BE2C (cell line): Measurements from ENCODE around the gene CCNY.

Experiments
- DNase-seq: peaks from one replicate; pipeline ENCODE4 v3.0.0-alpha.2; 2020
- H3K27me3 ChIP-seq: fragments of 250-450 bp; sonication (Bioruptor Pico); 2 replicates; pipeline ENCODE4 v1.5.1; 2020; ENCODE audit warnings: mild to moderate bottlenecking
- H3K36me3 ChIP-seq: fragments of 250-450 bp; sonication (Bioruptor Pico); 2 replicates; pipeline ENCODE4 v1.5.1; 2020; ENCODE audit warnings: mild to moderate bottlenecking
- H3K4me1 ChIP-seq: fragments of 250-450 bp; sonication (Bioruptor Pico); 2 replicates; pipeline ENCODE4 v1.5.1; 2020
- H3K4me3 ChIP-seq: 2 replicates; pipeline ENCODE4 v1.5.1; 2011; ENCODE audit warnings: low read depth, low read length
- H3K9me3 ChIP-seq: fragments of 250-450 bp; sonication (Bioruptor Pico); 2 replicates; pipeline ENCODE4 v1.5.1; 2020
- TF ChIP-seq, protein P1 (sequence below): IDR thresholded peaks from 2 replicates; pipeline ENCODE4 v1.5.1; 2012; ENCODE audit warnings: mild to moderate bottlenecking, low read depth, low read length

Gene CCNY

DNA sequence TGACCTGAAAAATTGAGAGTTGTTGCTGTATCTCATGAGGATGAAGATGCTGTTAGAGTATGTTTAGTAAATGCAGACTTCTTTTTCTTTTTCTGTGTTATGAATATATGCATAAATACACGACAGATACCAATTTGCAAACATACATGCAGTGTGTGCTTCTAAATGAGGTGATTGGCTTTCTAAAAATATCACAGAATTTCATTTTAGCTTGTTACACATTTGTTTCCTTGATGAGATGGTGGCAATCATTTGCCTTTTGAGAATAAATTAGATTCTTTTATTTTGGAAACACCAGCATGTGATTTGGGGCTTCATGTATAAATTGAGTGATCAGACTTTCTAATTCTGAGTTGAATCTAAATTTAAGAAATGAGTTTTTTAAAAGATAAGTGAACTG, 29.7 kb downstream of the CCNY start:
- TF ChIP-seq, protein P1, sequence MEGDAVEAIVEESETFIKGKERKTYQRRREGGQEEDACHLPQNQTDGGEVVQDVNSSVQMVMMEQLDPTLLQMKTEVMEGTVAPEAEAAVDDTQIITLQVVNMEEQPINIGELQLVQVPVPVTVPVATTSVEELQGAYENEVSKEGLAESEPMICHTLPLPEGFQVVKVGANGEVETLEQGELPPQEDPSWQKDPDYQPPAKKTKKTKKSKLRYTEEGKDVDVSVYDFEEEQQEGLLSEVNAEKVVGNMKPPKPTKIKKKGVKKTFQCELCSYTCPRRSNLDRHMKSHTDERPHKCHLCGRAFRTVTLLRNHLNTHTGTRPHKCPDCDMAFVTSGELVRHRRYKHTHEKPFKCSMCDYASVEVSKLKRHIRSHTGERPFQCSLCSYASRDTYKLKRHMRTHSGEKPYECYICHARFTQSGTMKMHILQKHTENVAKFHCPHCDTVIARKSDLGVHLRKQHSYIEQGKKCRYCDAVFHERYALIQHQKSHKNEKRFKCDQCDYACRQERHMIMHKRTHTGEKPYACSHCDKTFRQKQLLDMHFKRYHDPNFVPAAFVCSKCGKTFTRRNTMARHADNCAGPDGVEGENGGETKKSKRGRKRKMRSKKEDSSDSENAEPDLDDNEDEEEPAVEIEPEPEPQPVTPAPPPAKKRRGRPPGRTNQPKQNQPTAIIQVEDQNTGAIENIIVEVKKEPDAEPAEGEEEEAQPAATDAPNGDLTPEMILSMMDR, result no peak
- H3K36me3 ChIP-seq, result no peaks in the 10 kb centered on the region
- no peak overlapping the region for H3K4me3 ChIP-seq
- H3K4me1 ChIP-seq, result no peaks in the 10 kb centered on the region; the same call in 1 of the 2 replicates
- no peaks in the 10 kb centered on the region for H3K9me3 ChIP-seq
- no peaks in the 10 kb centered on the region for H3K27me3 ChIP-seq
- no peak for DNase-seq

DNA sequence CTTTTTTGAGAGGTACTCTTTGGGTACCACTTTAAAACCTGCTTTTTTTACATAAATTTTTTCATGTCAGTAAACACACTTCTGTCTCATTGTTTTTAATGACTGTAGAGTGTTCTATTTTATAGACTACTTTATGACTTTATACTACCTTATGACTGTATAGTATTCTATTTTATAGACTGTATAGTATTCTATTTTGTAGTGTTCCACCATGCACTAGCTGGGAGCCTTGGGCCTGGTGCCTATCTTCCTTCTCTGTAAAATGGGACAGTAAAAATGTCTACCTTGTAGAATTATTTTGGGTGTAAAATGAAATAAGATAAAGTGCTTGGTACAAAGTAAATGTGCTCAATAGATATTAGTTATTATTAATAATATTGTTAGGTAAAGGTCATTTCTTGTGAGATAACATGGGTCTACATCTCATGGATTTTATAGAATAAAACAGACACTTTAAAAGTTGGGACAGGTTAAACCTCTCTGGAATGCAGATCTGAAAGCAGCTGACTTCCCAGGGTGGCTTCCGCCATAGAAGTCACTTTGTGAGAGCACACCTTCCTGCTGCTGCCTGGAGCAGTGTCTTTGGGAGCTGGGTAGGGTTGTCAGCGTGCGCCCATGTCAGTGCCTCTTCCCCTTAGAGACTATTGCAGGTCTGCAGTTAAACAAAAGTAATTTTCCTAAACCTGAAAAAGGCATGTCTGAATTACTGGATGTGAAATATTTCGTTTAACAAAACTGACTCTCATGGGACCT, 31.0 kb downstream of the CCNY start:
- H3K9me3 ChIP-seq, result no peaks in the 10 kb centered on the region
- TF ChIP-seq, protein P1, result no peak
- no peaks in the 10 kb centered on the region; the same call in 1 of the 2 replicates for H3K4me1 ChIP-seq
- no peak overlapping the region for H3K4me3 ChIP-seq
- no peak for DNase-seq
- H3K36me3 ChIP-seq, result no peaks in the 10 kb centered on the region
- H3K27me3 ChIP-seq, result no peaks in the 10 kb centered on the region

DNA sequence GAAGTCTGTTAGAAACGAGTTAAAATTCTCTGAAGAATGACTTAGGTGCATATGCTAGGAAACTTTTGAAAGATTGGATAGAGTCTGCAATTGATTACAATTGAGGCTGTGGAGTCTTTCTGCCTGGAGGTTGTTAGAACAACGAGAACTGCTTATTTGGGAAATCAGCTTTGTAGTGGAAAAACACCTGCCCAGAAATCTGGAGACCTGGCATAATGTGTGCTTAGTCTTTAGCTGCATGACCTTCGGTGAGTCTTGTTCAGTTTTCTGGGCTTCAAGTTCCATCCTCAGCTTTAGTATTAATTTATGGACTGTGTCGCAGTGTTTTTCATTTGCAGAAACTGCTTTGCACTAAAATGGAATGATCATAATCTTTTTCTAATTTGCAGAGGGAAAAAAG, 31.7 kb downstream of the CCNY start:
- Histone ChIP-seq H3K4me1 (no peaks in the 10 kb centered on the region; the same call in 1 of the 2 replicates), H3K36me3 (no peaks in the 10 kb centered on the region), H3K9me3 (no peaks in the 10 kb centered on the region), H3K4me3 (no peak overlapping the region), H3K27me3 (no peaks in the 10 kb centered on the region)
- TF ChIP-seq, protein P1, result no peak
- no peak for DNase-seq

DNA sequence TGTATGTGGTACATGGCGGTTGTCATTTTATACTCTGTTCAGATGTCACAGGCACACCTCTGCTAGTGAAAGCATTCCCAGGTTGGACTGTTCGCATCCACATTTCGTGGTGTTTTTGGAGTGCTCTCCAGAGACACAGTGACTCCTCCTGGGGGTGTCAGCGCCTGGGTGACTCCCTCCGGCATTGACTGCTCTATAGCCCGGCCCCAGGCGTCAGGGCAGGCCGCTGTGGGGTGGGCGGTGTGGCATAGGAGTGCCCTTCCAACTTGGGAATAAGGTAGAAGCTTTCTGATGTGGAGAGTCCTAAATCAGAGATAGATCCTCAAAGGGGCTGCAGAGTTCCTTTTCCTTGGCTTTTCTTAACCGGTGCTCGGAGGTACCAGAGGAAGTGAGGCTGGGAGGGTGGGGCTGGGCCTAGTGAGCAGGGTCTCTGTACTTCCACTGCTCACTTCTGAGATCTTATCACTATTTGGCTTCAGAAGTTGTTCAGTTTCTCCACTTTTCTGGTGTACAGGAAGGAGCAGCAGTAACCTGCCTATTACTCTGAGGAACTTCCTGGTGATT, 32.3 kb downstream of the CCNY start:
- Histone ChIP-seq H3K9me3 (no peaks in the 10 kb centered on the region), H3K4me1 (no peaks in the 10 kb centered on the region; the same call in 1 of the 2 replicates)
- DNase-seq, result no peak

DNA sequence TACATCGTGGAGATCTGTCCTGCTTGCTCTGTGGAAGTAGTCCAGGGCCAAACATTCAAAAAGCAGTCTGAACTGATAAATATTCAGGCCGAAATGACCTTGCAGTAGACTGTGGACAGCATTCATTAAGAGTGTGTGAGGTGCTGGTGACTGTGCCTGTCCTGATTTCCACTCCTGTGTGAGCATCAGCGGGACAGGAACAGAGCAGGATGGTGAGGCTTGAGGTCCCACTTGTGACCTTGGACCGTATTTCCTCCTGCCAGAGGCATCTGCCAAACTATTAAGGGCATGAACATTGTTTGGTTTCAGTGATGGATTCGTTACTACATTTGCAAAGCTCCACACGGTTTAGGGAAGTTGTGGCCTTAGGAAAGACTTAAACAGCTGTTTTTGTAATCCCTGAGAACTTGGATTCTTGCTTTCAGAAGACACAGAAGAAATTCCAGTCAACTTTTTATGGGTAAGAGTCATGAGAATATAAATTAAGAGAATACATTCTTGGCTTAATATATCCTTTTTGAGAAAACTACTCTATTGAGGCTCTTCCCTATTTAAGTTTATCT, 32.8 kb downstream of the CCNY start:
- Histone ChIP-seq H3K4me1 (no peaks in the 10 kb centered on the region; the same call in 1 of the 2 replicates), H3K4me3 (no peak overlapping the region), H3K9me3 (no peaks in the 10 kb centered on the region), H3K27me3 (no peaks in the 10 kb centered on the region), H3K36me3 (no peaks in the 10 kb centered on the region)
- DNase-seq, result no peak
- TF ChIP-seq, protein P1, result no peak

More for the DNA sequence above, 32.3 kb downstream of the CCNY start:
- Histone ChIP-seq H3K36me3 (no peaks in the 10 kb centered on the region), H3K4me3 (no peak overlapping the region), H3K27me3 (no peaks in the 10 kb centered on the region)
- TF ChIP-seq, protein P1, result no peak

DNA sequence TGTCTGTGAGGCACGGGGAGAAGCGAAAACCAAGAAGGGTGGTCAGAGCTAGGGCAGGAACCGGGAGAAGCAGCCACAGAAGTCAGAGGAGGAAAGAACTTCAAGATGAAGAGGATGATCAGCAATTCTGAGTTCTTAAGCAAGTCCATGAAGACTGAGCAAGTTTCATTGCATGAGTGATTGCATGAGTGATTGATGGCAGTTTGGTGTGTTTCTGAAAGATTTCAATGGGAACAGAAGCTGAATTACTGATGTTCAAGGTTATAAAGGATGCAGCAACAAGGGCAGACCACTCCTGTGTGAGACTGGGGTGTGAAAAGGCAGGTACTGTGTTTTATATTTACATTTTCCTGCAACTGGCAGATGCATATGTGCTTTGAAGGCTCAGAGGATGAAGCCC, 35.4 kb downstream of the CCNY start:
- no peak for DNase-seq
- no peaks in the 10 kb centered on the region for H3K4me1 ChIP-seq
- H3K9me3 ChIP-seq, result no peaks in the 10 kb centered on the region
- no peak overlapping the region for H3K4me3 ChIP-seq
- no peaks in the 10 kb centered on the region for H3K36me3 ChIP-seq
- H3K27me3 ChIP-seq, result no peaks in the 10 kb centered on the region
- TF ChIP-seq, protein P1, result no peak
